Activated CD4-positive, alpha-beta T cell treated with anti-CD3 and anti-CD28 coated beads, Interleukin-2, Interleukin-6, amounts not matched to agents 100 ng/mL and 50 ng/mL, durations not matched to agents 16 hours and 8 hours (primary cell): Measurements from ENCODE around the gene FAM8A1.

Experiments used
- DNase-seq: peaks from one replicate; pipeline ENCODE4 v3.0.0-alpha.2; 2020

The FAM8A1 gene

DNA sequence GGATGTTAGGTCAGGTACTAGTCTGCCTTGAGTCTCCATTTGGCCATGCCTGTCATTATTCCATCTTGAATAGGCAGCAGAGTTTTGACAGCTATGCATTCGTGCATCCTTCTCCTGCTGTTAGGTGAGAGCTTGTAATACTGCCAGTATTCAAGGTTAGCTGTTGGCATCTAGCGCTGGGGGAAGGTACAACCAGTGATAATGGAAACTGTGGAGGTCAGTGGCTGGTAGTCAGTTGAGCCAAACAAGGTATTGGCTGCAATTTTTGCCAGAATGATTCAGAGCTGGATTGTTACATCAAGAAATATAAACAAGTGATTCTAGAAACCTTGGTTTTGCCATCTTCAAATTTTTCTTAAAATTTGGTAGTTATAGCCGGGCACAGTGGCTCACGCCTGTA lies 6.5 kb downstream of the FAM8A1 start:
- no peak for DNase-seq

DNA sequence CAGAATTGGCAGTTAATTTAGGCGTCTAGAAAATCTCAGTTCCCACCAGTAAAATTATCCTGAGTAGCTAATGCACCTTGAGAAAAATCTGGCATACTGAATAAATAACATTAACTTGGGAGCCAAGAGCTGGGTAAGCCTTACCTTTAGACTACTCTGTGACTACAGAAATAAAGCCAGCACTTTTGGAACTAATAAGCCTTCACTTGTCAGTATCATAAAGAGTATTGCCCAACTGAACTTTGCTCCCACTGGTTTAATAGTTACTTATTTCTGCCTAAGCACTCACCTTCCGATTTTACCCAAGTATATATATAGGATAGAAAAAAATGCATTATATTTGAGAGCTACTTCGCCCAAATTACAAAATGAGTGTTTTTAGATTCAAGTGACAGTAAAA lies 10.7 kb downstream of the FAM8A1 start:
- DNase-seq = no peak

DNA sequence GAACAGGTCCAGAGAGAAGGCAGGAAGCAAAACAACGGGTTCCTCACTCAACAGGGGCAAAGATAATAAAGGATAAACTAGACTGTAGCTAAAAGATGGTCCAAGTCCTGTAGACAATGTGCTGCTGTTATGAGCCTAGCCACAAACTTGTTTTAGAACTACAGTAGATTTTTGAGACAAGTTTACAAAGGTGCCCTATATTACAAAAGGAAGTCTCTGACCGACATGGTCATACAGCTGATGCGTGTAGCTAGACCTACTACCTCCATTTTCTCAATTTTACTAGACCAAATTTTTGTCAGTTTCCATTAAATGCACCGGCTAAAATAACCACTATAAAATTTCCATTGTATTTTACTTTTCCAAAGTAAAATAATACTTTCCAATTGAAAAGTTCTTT lies 11.9 kb downstream of the FAM8A1 start:
- DNase-seq = no peak

DNA sequence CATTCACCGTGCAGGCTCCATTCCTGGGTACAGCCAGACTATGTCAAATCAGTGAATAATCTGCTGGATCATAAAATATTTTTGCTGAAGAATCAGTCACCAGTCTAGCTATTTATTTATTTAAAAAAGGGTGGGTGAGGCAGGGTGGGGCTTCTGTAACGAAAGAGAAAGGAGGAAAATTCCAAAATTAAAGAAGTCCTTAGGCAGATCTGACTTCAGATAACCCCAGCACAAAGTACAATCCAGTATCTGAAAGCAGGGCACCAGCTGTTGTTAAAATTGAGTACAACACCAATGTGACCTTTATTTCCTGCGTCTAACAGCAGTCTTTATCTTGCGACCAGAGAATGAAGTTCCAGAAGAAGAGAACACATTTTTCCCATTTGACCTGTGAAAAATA lies 15.7 kb downstream of the FAM8A1 start:
- no peak for DNase-seq

DNA sequence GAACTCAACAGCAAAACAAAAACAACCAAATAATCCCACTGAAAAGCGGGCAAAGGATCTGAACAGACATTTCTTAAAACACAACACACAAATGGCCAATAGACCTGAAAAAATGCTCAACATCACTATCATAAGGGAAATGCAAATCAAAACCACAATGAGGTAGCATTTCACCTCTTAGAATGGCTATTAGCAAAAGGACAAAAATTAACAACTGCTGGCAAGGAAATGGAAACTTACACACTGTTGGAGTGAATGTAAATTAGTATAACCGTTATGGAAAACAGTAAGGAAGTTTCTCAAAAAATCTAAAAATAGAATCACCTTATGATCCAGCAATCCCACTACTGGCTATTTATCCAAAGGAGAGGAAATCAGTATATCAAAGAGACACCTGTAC lies 20.9 kb downstream of the FAM8A1 start:
- DNase-seq = no peak

DNA sequence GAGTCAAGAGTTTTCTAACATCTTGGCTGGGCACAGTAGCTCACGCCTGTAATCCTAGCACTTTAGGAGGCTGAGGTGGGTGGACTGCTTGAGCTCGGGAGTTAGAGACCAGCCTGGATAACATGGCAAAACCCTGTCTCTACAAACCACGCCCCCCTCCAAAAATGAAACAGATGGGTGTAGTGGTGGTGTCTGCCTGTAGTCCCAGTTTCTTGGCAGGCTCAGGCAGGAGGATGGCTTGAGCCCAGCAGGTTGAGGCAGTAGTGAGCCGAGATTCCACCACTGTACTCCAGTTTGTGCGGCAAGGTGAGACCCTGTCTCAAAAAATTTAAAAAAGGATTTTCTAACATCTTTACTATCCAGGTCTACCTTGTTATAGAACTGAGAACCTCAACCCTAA lies 22.0 kb downstream of the FAM8A1 start:
- DNase-seq = no peak

DNA sequence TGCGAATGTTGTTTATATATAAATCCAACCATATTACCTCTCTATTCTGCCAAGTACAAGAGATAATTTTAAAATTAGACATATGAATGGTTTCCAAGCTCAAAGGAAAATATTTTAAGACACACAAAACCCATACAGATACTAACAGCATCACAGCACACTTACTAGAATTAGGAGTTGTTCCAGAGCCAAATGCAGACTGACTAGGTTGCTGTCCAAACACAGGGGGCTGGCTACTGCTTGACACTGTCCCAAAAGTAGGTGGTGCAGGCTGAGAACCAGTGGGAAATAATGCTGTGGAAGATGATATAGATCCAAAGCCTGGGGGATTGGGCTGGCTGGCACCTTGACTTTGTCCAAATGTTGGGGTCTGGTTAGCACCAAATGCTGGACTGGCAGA lies 24.3 kb downstream of the FAM8A1 start:
- DNase-seq = no peak

DNA sequence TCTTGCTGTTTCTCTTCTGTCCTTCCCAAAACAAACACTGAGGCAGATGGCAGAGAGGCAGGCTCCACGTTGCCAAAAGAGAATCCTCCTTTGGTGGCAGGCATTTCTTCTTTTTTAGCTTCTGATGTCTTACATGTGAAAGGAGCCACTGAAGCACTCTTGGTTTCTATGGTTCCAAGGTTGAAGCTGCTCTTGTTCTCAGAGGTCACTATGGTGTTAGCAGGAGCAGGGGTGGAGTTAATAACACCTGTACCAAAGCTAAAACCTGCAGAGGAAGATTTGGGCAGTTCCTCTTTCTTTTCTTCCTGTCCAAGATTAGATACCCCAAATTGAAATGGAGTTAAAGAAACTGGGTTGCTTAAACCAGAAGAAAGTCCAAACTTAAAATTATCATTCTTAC lies 28.8 kb downstream of the FAM8A1 start:
- no peak for DNase-seq

DNA sequence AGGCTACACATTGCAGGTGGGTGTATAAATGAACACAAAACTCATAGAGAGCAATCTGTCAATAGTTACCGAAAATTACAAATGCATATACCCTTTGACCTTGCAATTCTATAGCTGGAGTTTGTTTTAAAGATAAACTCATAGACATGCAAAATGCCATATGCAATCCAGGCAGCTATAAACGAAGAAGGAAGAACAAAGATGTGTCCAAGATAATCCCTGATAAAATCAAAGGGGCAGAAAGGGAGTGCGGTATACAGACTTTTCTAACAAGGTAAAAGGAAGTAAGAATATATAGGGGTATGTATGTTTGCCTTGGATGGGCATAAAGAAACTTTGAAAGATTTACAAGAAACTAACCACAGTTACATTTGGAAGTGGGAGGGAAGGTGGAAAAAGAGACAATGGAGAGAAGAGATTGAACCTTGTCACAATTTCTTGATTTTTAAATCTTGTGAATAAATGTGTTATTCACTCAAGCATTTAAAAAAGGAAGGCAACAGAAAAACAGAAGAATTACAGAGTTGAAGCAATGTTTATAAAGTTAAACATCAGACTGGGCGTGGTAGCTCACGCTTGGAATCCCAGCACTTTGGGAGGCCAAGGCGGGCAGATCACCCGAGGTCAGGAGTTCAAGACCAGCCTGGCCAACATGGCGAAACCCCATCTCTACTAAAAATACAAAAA lies 29.9 kb downstream of the FAM8A1 start:
- DNase-seq = no peak

DNA sequence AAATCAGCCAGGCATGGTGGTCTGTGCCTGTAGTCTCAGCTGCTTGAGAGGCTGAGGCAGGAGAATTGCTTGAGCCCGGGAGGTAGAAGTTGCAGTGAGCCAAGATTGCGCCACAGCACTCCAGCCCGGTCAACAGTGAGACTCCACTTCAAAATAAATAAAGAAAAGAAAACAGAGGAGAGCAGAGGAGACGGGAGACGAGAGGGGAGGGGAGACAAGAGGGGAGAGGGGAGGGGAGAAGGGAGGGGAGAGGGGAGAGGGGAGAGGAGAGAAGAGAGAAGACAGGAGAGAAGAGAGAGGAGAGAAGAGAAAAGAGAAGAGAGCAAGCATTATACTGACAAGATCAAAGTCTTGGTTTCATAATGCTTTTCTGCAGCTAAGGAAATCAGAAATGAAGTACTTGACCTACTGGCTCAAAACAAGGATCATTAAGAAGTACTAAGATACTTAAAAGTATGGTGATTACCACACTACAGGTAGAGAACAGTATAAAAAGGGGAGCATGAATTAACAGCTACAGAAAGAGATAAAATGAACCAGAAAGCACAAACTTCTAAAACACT lies 30.5 kb downstream of the FAM8A1 start:
- no peak for DNase-seq

DNA sequence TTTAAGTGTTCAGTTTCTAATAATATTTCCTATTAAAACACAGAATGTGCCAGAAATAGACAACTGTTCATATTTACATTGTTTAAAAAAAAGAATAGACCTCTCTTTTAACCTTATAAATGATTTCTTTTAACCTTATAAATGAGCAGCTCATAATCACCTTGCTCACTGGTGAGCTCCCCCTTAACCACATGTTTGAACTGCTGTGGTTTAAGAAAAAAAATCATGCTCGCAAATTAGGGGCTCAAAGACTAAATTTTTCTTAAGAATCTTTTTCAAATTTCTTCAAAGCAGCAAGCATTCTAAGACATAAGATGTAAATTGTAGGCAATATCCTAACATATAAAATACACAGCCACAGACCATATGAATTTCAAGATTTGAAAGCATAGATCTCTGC lies 32.8 kb downstream of the FAM8A1 start:
- DNase-seq = no peak

DNA sequence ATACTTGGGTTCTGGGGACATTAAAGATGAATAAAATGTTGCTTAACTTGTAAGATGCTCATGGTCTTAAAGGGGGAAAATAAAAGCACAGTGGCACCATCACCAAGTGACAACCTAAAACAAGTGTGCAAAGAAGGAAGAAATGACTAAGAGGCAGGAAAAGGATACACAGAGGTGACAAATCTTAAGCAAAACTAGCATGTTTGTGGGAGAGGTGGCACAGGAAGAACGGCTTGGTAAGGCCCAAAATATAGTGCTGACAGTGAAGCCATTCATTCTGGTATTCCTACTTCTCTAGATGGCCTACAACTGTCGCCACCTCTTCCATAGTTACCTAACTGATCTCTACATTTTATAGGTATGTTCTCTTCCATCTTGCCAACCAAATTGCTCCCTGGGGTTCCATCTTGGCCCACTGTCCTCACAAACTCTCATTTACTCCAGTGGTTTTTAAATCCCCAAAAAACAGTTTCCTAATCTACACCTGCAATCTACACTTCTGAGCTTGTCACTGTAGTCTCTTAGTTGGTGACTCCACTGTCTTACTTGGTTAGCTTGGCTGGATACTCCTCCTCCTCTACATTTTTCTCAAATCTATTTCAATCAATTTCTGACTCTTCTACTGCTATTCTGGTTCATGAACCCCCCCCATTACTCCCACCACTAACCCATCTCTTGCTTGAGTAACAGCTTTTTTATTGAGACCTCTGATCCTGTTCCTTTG lies 33.5 kb downstream of the FAM8A1 start:
- DNase-seq = peak; percentile 86

DNA sequence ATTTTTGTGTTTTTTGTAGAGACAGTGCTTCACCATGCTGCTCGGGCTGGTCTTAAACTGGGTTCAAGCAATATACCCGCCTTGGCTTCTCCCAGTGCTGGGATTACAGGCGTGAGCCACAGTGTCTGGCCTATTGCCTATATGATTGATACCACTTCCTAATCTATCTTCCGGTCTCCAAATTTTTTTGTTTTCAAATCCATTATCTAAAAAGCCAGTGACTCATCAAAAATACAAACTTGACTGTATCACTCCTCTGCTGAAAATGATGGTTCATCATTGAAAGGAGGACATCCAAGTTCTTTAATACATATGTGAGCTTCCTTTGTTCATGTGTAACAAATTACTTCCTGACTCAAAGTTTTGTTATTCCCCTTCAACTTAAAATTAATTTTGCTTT lies 35.5 kb downstream of the FAM8A1 start:
- DNase-seq = no peak

DNA sequence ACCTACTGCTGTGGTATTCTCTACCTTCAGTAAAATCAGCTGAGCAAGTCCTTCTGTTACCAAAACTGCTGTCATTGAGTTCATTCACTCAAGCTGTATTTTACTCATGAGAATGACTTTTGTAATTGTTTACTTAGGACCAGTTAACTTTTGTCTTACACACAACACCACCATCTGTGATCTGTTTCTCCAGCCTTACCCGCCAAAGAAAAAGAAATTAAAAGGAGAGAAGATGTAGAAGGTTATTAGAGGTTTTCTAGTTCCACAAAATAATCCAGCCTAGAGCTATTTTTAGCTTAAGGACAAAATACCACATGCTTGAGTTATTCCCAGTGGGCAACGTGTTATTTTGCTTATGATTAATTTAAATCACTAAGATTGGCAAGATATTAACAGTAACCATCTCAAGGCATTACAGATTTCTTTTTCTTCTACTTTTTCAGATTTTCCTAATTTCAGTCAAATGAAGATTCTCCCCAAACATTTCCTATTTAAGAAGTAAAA lies 38.2 kb downstream of the FAM8A1 start:
- DNase-seq = peak; percentile 16

DNA sequence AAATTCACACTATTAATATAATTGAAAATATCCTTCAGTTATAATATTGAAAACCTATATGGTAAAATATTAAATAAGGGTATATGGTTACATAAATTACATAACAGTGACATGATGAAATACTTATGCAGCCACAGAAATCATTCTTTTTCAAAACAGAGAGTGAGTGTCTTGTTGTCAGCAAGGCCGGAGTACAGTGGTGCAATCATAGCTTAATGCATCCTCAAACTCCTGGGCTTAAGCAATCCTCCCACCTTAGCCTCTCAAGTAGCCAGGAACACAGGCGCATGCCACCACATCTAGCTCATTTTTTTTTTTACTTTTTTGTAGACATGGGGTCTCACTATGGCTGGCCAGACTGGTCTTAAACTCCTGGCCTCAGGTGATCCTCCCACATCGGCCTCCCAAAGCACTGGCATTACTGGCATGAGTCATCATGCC lies 40.4 kb downstream of the FAM8A1 start:
- no peak for DNase-seq

DNA sequence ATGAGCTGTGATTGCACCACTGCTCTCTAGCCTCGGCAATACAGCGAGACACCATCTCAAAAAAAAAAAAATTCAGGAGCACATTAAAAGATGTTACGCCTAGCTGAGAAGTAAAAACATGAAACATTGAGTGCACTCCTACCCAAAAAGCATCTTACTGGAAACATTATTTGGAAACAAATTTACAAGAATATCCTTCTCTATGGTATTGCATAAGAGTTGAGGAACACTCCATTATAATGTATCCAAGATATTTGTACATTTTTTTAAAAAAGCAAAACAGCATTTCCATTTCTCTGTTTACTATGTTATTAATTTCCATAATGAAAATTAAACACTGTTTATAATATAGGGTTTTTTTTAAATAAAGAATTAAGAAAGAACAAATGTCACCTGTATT lies 48.6 kb downstream of the FAM8A1 start:
- DNase-seq = no peak

DNA sequence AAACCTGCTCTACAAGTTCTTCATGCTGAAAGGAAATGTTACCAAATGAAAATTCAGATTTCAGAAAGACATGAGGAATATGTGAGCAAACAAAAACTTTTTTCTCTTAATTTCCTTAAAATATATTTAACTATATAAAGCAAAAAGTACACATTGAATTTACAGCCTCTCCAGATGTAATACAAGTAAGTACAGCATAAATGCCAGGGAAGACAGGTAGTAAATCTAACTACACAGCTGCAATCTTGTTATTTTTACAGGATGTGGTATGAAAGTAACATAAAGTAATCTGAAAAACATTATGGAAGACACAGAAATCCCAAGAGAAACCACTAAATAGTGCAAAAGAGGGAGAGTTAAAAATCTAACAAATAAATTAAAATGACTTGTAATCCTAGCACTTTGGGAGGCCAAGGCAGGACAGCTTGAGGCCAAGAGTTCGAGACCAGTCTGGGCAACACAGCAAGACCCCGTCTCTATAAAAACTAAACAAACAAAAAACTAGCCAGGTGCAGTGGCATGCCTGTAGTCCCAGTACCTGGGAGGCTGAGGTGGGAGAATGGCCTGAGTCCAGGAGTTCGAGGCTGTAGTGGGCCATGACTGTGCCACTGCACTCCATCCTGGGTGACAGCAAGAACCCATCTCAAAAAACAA lies 50.7 kb downstream of the FAM8A1 start:
- DNase-seq = no peak

DNA sequence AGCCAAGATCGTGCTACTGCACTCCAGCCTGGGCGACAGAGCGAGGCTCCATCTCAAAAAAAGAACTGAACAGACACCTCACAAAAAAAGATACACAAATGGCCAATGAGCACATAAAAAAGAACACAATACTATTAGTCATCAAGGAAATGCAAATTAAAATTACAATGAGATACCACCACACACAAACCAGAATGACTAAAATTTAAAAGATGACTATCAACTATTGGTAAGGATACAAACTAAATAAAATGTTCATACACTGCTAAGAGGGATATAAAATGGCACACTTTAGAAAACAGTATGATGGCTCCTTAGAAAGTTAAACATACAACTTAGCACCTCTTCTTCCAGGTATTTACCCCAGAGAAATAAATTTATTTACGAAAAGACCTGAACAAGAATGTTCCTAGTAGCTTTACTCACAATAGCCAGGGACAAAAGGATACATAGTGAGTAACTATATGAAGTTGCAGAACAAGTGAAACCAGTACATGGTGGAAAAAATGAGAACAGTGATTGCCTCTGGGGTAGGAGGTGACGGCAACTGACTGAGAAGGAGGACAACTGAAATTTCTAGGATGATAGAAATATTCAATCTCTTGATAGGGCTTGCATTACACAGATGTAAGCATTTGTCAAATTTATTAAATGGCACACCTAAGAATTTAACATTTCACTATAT lies 53.2 kb downstream of the FAM8A1 start:
- peak; percentile 43 for DNase-seq

DNA sequence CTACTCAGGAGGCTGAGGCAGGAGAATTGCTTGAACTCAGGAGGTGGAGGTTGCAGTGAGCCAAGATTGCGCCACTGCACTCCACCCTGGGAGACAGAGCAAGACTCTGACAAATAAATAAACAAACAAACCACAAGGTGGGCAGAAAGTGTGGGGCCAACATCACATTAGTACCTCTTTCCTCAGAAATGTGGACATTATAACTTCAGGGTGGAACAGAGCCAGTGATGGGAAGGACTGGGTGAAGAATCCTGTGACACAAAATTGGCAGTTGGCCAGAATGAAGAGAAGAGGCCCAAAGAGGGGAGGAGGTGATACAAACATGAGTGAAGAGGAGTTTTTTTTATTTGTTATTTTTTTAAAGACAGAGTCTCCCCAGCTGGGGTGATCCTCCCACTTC lies 56.0 kb downstream of the FAM8A1 start:
- DNase-seq = no peak

DNA sequence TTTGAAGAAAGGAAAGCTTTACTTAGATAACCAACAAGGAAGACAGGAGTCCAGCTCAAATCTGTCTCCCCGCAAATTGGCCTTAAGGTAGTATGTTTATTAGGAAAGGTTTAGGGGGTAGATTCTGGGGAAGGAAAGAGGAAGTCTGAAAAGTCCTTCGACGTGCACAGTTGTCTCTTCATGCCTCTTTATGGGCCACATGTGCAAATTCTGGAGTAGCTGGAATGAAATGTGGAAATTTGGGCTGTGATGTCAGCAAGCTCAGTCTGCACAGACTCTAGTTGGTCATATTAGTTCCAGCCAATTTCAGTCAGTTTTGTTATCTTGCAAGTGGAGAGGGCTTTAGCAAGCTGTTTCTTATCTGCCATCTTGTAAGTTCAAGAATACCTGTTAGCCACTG lies 56.5 kb downstream of the FAM8A1 start:
- no peak for DNase-seq
